ENCODE data around the gene SASS6.

Gene SASS6

GRCh38 chr1:100038660-100039287, 94.0 kb downstream of the SASS6 start:
- H3K27ac ChIP-seq (ENCODE audit: low read length, poor library complexity, severe bottlenecking): peak overlapping the region; percentile 45
- H2BK12ac ChIP-seq (ENCODE audit: low read length in 2 of 2): peak overlapping the region in 1 of 2 experiments; percentile 90
- H3K18ac ChIP-seq (ENCODE audit: low read depth in 1 of 2, low read length in 2 of 2): peak overlapping the region; percentile 98 to 100
- peak overlapping the region in 1 of 2 experiments; percentile 99 for H3K14ac ChIP-seq (ENCODE audit: low read length in 2 of 2)
- peak overlapping the region; percentile 98 for H2BK15ac ChIP-seq (ENCODE audit: low read depth, poor library complexity, severe bottlenecking)
- H2BK120ac ChIP-seq (ENCODE audit: low read depth, low read length): peak overlapping the region; percentile 95
- peaks cover 4% of the 10 kb centered on the region for H3K79me1 ChIP-seq (replicated peaks; ENCODE audit: low read length, poor library complexity, severe bottlenecking)
- WGBS: under 1% methylated on average over 36 of the region's 37 CpGs
- H3K36me3 ChIP-seq (ENCODE audit: control insufficient read depth in 1 of 2, insufficient read depth in 2 of 2, low read depth in 1 of 2, low read length in 2 of 2): peaks cover 2 to 3% of the 10 kb centered on the region in 2 experiments
- peak overlapping the region; percentile 71 for H3K4me2 ChIP-seq (ENCODE audit: low read length, poor library complexity, severe bottlenecking)
- peak overlapping the region; percentile 81 for H2AFZ ChIP-seq (ENCODE audit: low read depth, low read length)
- no peaks in the 10 kb centered on the region for H3K27me3 ChIP-seq (ENCODE audit: control insufficient read depth in 1 of 2, insufficient read depth in 1 of 2, low read length in 2 of 2)
- peaks cover 5% of the 10 kb centered on the region for H3K4me1 ChIP-seq (ENCODE audit: control insufficient read depth, insufficient read depth, low read depth, low read length)
- peak overlapping the region; percentile 89 to 96 for H3K4me3 ChIP-seq (ENCODE audit: insufficient read depth in 1 of 2, low read depth in 1 of 2, low read length in 2 of 2)
- no peaks in the 10 kb centered on the region for H3K9me3 ChIP-seq (ENCODE audit: control insufficient read depth, low read length)
- H3K23ac ChIP-seq (ENCODE audit: low read length in 2 of 2): peak overlapping the region; percentile 42 to 66
- H2BK5ac ChIP-seq (ENCODE audit: low read depth, low read length, poor library complexity, severe bottlenecking): peak overlapping the region; percentile 83
- peak overlapping the region; percentile 100 for H4K8ac ChIP-seq (ENCODE audit: low read length)
- DNase-seq: peak; percentile 82
- H2AK5ac ChIP-seq (ENCODE audit: low read length, severe bottlenecking): no peak overlapping the region
- H3K9ac ChIP-seq (ENCODE audit: low read length): peak overlapping the region; percentile 96
- H3K4ac ChIP-seq (ENCODE audit: low read depth in 1 of 2, low read length in 2 of 2): peak overlapping the region; percentile 87 to 98
- peak overlapping the region; percentile 94 for H4K91ac ChIP-seq (ENCODE audit: low read length)

DNA sequence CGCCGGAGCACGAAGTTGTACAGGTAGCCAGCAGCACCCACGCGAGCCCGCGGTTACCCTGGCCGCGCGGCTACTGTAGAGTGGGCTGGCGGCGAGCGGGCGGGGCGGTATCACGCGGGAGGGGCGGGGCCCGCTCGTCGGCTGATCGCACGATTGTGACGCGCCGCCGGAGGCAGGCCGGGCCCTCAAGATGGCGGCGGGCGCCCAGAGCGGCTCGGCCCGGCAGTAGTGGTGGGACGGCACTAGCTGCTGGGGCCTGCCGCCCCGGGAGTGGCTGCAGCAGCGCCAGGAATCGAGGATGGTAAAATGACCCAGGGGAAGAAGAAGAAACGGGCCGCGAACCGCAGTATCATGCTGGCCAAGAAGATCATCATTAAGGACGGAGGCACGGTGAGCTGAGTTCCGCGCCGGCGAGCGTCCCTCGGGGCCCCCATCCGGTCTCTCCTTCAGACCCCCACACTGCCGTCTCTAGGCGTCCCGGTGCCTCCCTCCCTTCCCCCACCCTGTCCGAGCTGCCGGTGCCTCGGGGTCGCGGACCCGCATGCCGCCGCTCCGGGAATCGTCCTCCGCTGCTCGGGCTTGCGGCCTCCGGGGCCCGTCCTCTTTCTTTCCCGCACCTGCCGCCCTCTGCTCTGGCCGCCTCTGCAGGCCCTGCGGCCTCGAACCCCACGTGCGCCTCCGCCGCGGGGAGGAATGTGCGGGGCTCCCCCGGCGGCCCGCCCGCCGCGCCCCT, 94.6 kb downstream of the SASS6 start:
- H3K18ac ChIP-seq (ENCODE audit: low read depth in 1 of 2, low read length in 2 of 2): peak overlapping the region; percentile 98 to 100

DNA sequence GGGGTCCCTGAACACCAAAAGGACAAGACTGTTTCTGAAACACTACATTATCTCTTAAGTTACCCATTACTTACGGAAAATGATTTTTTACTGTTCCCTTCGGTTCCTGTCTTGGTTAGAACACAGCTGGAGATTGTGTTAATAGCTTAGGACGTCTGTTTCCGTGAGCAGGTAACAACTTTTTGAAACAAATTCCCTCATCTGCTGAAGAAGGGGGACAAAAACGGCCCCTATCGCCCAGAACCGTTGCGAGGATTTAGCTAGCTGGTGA, 95.1 kb downstream of the SASS6 start:
- peak overlapping the region in 1 of 2 experiments; percentile 56 for H3K4ac ChIP-seq (ENCODE audit: low read depth in 1 of 2, low read length in 2 of 2)
- H3K27ac ChIP-seq (ENCODE audit: low read length, poor library complexity, severe bottlenecking): peak overlapping the region; percentile 18
- H2BK120ac ChIP-seq (ENCODE audit: low read depth, low read length): no peak overlapping the region
- no peak overlapping the region for H4K8ac ChIP-seq (ENCODE audit: low read length)
- no peaks in the 10 kb centered on the region for H3K27me3 ChIP-seq (ENCODE audit: control insufficient read depth in 1 of 2, insufficient read depth in 1 of 2, low read length in 2 of 2)
- H3K9ac ChIP-seq (ENCODE audit: low read length): peak overlapping the region; percentile 96
- H3K14ac ChIP-seq (ENCODE audit: low read length in 2 of 2): no peak overlapping the region
- peaks cover 0 to 3% of the 10 kb centered on the region in 2 experiments for H3K36me3 ChIP-seq (ENCODE audit: control insufficient read depth in 1 of 2, insufficient read depth in 2 of 2, low read depth in 1 of 2, low read length in 2 of 2)
- H4K91ac ChIP-seq (ENCODE audit: low read length): no peak overlapping the region
- no peaks in the 10 kb centered on the region for H3K9me3 ChIP-seq (ENCODE audit: control insufficient read depth, low read length)
- no peak overlapping the region for H2BK15ac ChIP-seq (ENCODE audit: low read depth, poor library complexity, severe bottlenecking)
- H2AK5ac ChIP-seq (ENCODE audit: low read length, severe bottlenecking): no peak overlapping the region
- H2AFZ ChIP-seq (ENCODE audit: low read depth, low read length): no peak overlapping the region
- peak overlapping the region; percentile 70 for H3K4me2 ChIP-seq (ENCODE audit: low read length, poor library complexity, severe bottlenecking)
- H3K23ac ChIP-seq (ENCODE audit: low read length in 2 of 2): no peak overlapping the region
- H3K79me1 ChIP-seq (replicated peaks; ENCODE audit: low read length, poor library complexity, severe bottlenecking): peaks cover 4% of the 10 kb centered on the region
- peak overlapping the region; percentile 89 to 96 for H3K4me3 ChIP-seq (ENCODE audit: insufficient read depth in 1 of 2, low read depth in 1 of 2, low read length in 2 of 2)
- H2BK5ac ChIP-seq (ENCODE audit: low read depth, low read length, poor library complexity, severe bottlenecking): no peak overlapping the region
- no peak overlapping the region for H2BK12ac ChIP-seq (ENCODE audit: low read length in 2 of 2)
- WGBS: 0% methylated on average over 8 of the region's 8 CpGs
- H3K18ac ChIP-seq (ENCODE audit: low read depth in 1 of 2, low read length in 2 of 2): peak overlapping the region; percentile 44 to 71
- peaks cover 5% of the 10 kb centered on the region for H3K4me1 ChIP-seq (ENCODE audit: control insufficient read depth, insufficient read depth, low read depth, low read length)
- DNase-seq: no peak

More for the DNA sequence above, 94.6 kb downstream of the SASS6 start:
- H3K9me3 ChIP-seq (ENCODE audit: control insufficient read depth, low read length): no peaks in the 10 kb centered on the region
- H2BK5ac ChIP-seq (ENCODE audit: low read depth, low read length, poor library complexity, severe bottlenecking): peak overlapping the region; percentile 83
- H2BK120ac ChIP-seq (ENCODE audit: low read depth, low read length): peak overlapping the region; percentile 95
- peak overlapping the region; percentile 42 to 66 for H3K23ac ChIP-seq (ENCODE audit: low read length in 2 of 2)
- H2BK15ac ChIP-seq (ENCODE audit: low read depth, poor library complexity, severe bottlenecking): peak overlapping the region; percentile 98
- H3K9ac ChIP-seq (ENCODE audit: low read length): peak overlapping the region; percentile 96
- peaks cover 5% of the 10 kb centered on the region for H3K4me1 ChIP-seq (ENCODE audit: control insufficient read depth, insufficient read depth, low read depth, low read length)
- H3K4me2 ChIP-seq (ENCODE audit: low read length, poor library complexity, severe bottlenecking): peak overlapping the region; percentile 71
- no peaks in the 10 kb centered on the region for H3K27me3 ChIP-seq (ENCODE audit: control insufficient read depth in 1 of 2, insufficient read depth in 1 of 2, low read length in 2 of 2)
- peak overlapping the region; percentile 81 for H2AFZ ChIP-seq (ENCODE audit: low read depth, low read length)
- DNase-seq: peak; percentile 89
- peaks cover 4% of the 10 kb centered on the region for H3K79me1 ChIP-seq (replicated peaks; ENCODE audit: low read length, poor library complexity, severe bottlenecking)
- peak overlapping the region; percentile 87 to 98 for H3K4ac ChIP-seq (ENCODE audit: low read depth in 1 of 2, low read length in 2 of 2)
- peaks cover 0 to 3% of the 10 kb centered on the region in 2 experiments for H3K36me3 ChIP-seq (ENCODE audit: control insufficient read depth in 1 of 2, insufficient read depth in 2 of 2, low read depth in 1 of 2, low read length in 2 of 2)
- H4K91ac ChIP-seq (ENCODE audit: low read length): peak overlapping the region; percentile 94
- H3K14ac ChIP-seq (ENCODE audit: low read length in 2 of 2): peak overlapping the region; percentile 74 to 99
- H3K4me3 ChIP-seq (ENCODE audit: insufficient read depth in 1 of 2, low read depth in 1 of 2, low read length in 2 of 2): peak overlapping the region; percentile 89 to 96
- under 1% methylated on average over 84 of the region's 87 CpGs for WGBS
- H3K27ac ChIP-seq (ENCODE audit: low read length, poor library complexity, severe bottlenecking): peak overlapping the region; percentile 95
- H2BK12ac ChIP-seq (ENCODE audit: low read length in 2 of 2): peak overlapping the region in 1 of 2 experiments; percentile 90
- H4K8ac ChIP-seq (ENCODE audit: low read length): peak overlapping the region; percentile 100
- H2AK5ac ChIP-seq (ENCODE audit: low read length, severe bottlenecking): no peak overlapping the region
